A673 (cell line): ENCODE measurements around the gene USP34.

Experiments
- CTCF ChIP-seq: fragments of 300-800, 200-600 bp; sonication (generic); conservative IDR thresholded peaks from 2 replicates; pipeline ENCODE4 v1.5.1; 2017; ENCODE audit warnings: low read depth, mild to moderate bottlenecking, antibody characterized with exemption, low read length, moderate library complexity, mixed read lengths
- EZH2 ChIP-seq: fragments of 200-600 bp; sonication (generic); IDR thresholded peaks from 2 replicates; pipeline ENCODE4 v1.6.1; 2017; ENCODE audit warnings: borderline replicate concordance, low read depth, mild to moderate bottlenecking, mixed read lengths, antibody characterized with exemption, low read length; ENCODE audit not compliant: poor library complexity, severe bottlenecking

GRCh38 chr2:61416871-61417645 is 53.8 kb downstream of the USP34 start:
- TF ChIP-seq CTCF (no peak), EZH2 (no peak)
